OCI-LY1 (cell line): ENCODE measurements around the gene ADSL.
A peak's percentile ranks its signal among the peaks of the same experiment; 100 is the strongest.

Experiments
- H2AFZ ChIP-seq: fragments of 200-600 bp; sonication (generic), shearing (Covaris generic); 2 replicates; pipeline ENCODE4 v1.6.0; 2014; ENCODE audit warnings: antibody characterized with exemption, mild to moderate bottlenecking, low read length
- H3F3A ChIP-seq: fragments of 200-600 bp; sonication (generic), shearing (Covaris generic); 2 replicates; pipeline ENCODE4 v1.6.0; 2014; ENCODE audit warnings: mild to moderate bottlenecking, antibody characterized with exemption, low read length, moderate library complexity; ENCODE audit not compliant: insufficient read depth
- H3K27ac ChIP-seq: fragments of 200-600 bp; sonication (generic); 2 replicates; pipeline ENCODE4 v1.5.1; 2014; ENCODE audit warnings: low read length, mixed run types, mild to moderate bottlenecking, low read depth; ENCODE audit not compliant: poor library complexity, severe bottlenecking
- H3K27me3 ChIP-seq: fragments of 200-600 bp; sonication (generic); 2 replicates; pipeline ENCODE4 v1.6.0; 2014; ENCODE audit warnings: antibody characterized with exemption, mild to moderate bottlenecking, low read length, moderate library complexity; ENCODE audit not compliant: insufficient read depth
- H3K36me3 ChIP-seq: fragments of 200-600 bp; sonication (generic); 2 replicates; pipeline ENCODE4 v1.6.1; 2014; ENCODE audit warnings: mild to moderate bottlenecking, antibody characterized with exemption, low read length, moderate library complexity, mixed read lengths; ENCODE audit not compliant: insufficient read depth
- H3K4me1 ChIP-seq: fragments of 200-600 bp; sonication (generic); 2 replicates; pipeline ENCODE4 v1.5.1; 2014; ENCODE audit warnings: mild to moderate bottlenecking, low read length, moderate library complexity; ENCODE audit not compliant: insufficient read depth, severe bottlenecking
- H3K4me2 ChIP-seq: fragments of 200-600 bp; sonication (generic), shearing (Covaris generic); 2 replicates; pipeline ENCODE4 v1.6.1; 2014; ENCODE audit warnings: low read length
- H3K4me3 ChIP-seq: fragments of 200-600 bp; sonication (generic); 2 replicates; pipeline ENCODE4 v1.5.1; 2014; ENCODE audit warnings: low read length, low read depth, mild to moderate bottlenecking, mixed read lengths; ENCODE audit not compliant: poor library complexity, severe bottlenecking
- H3K79me2 ChIP-seq: fragments of 200-600 bp; shearing (Covaris generic); 2 replicates; pipeline ENCODE4 v1.6.1; 2016; ENCODE audit warnings: mixed run types, low read length, mixed read lengths; ENCODE audit not compliant: insufficient read depth
- H3K9ac ChIP-seq: fragments of 200-600 bp; sonication (generic), shearing (Covaris generic); 2 replicates; pipeline ENCODE4 v1.6.1; 2014; ENCODE audit warnings: mild to moderate bottlenecking, low read length, mixed read lengths
- H3K9me2 ChIP-seq: fragments of 200-600 bp; sonication (generic), shearing (Covaris generic); 2 replicates; pipeline ENCODE4 v1.6.1; 2014; ENCODE audit warnings: low read depth, mild to moderate bottlenecking, low read length, mixed read lengths
- H3K9me3 ChIP-seq: fragments of 200-600 bp; shearing (Covaris generic); 2 replicates; pipeline ENCODE4 v1.6.1; 2014; ENCODE audit warnings: low read length, mixed read lengths
- H4K20me1 ChIP-seq: fragments of 200-600 bp; sonication (generic), shearing (Covaris generic); 2 replicates; pipeline ENCODE4 v1.6.0; 2016; ENCODE audit warnings: mild to moderate bottlenecking, low read length; ENCODE audit not compliant: insufficient read depth
- CTCF ChIP-seq: fragments of 200-600 bp; sonication (generic), shearing (Covaris generic); IDR thresholded peaks from 2 replicates; pipeline ENCODE4 v1.5.1; 2017; ENCODE audit warnings: mild to moderate bottlenecking, antibody characterized with exemption, low read length, moderate library complexity, mixed read lengths
- EZH2 ChIP-seq: fragments of 200-600 bp; sonication (generic), shearing (Covaris generic); IDR thresholded peaks from 2 replicates; pipeline ENCODE4 v1.8.0; 2017; ENCODE audit warnings: borderline replicate concordance, mixed run types, mild to moderate bottlenecking, antibody characterized with exemption, low read length, moderate library complexity, mixed read lengths

The ADSL gene

DNA sequence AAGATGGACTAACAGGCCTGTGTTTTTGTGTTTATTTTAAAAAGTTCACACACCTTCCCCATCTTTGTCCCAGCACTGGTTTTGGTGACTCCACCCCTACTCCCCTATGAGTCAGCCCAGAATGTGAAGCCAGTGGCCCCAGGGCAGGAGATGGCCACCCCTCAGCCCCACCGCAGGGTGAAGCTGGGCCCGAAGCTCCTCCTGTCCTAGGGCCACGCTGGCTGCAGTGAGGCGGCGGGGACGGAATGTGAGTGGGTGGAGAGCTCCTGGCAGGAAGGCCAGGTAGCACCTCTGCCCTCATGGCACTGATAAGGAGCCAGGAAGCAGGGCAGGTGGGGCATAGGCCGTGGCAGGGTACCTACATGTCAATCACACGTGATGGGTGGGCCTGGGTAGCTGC, 64.0 kb downstream of the ADSL start:
- no peaks in the 10 kb centered on the region for H3K27me3 ChIP-seq
- peaks cover 34% of the 10 kb centered on the region for H3K4me1 ChIP-seq
- H3K9me3 ChIP-seq, result no peaks in the 10 kb centered on the region
- H3K79me2 ChIP-seq, result no peaks in the 10 kb centered on the region
- peaks cover 74% of the 10 kb centered on the region for H3K36me3 ChIP-seq
- H2AFZ ChIP-seq, result no peak overlapping the region
- H3K27ac ChIP-seq, result peak overlapping the region; percentile 41
- H3K4me2 ChIP-seq, result no peak overlapping the region
- TF ChIP-seq EZH2 (no peak), CTCF (no peak)
- no peak overlapping the region for H3K9ac ChIP-seq
- H3K9me2 ChIP-seq, result no peaks in the 10 kb centered on the region
- no peaks in the 10 kb centered on the region for H4K20me1 ChIP-seq
- no peak overlapping the region for H3K4me3 ChIP-seq
- H3F3A ChIP-seq, result peaks cover 16% of the 10 kb centered on the region; the same call in 1 of the 2 replicates

DNA sequence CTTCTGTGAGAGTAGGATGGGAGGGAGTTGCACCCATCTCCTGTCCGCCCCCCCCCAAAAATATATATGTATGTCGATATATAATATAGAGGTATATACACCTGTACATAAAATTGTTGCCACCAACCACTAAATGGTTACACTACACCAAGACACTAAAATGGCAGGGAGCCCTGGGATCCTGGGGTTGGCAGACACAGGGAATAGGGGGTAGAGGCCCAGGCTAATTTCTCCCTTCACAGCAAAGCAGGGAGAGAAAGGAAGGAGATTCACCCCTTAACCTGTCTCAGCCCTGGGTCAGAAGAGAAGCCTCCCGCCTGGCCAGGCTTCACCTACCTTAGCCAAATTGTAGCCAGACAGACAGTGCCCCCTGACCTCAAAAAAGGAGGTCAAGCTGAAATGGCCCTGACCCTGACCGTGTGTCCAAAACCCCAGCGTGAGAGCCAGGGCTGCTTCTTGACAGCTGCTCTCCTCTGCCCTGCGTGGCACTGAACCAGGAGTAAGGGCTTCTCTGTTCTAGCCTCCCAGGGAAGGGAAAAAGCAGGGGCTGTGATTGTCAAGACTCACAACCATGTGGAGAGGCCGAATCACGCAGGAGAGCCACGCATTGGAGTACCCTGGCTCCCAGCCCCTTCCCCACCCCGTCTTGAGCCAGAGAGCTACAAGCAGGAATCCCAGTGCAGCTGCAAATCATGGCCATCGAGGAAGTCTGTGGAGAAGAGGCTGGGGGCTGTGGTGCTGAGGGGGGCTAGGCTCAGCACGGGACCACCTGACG, 64.6 kb downstream of the ADSL start:
- Histone ChIP-seq H3K79me2 (no peaks in the 10 kb centered on the region), H2AFZ (no peak overlapping the region), H3F3A (peaks cover 16% of the 10 kb centered on the region; the same call in 1 of the 2 replicates), H3K4me2 (no peak overlapping the region), H3K9ac (no peak overlapping the region), H3K4me3 (no peak overlapping the region), H3K27ac (peak overlapping the region; percentile 100), H4K20me1 (no peaks in the 10 kb centered on the region), H3K9me3 (no peaks in the 10 kb centered on the region), H3K4me1 (peaks cover 40% of the 10 kb centered on the region), H3K9me2 (no peaks in the 10 kb centered on the region), H3K36me3 (peaks cover 69% of the 10 kb centered on the region), H3K27me3 (no peaks in the 10 kb centered on the region)
- TF ChIP-seq CTCF, result no peak
- TF ChIP-seq EZH2, result no peak

GRCh38 chr22:40411506-40411861, 65.2 kb downstream of the ADSL start:
- TF ChIP-seq CTCF (no peak), EZH2 (no peak)
- Histone ChIP-seq H3K9me3 (no peaks in the 10 kb centered on the region), H4K20me1 (no peaks in the 10 kb centered on the region), H3K79me2 (no peaks in the 10 kb centered on the region), H3F3A (peaks cover 16% of the 10 kb centered on the region; the same call in 1 of the 2 replicates), H3K4me1 (peaks cover 46% of the 10 kb centered on the region), H3K27me3 (no peaks in the 10 kb centered on the region), H3K36me3 (peaks cover 69% of the 10 kb centered on the region), H3K27ac (peak overlapping the region; percentile 100), H3K4me2 (no peak overlapping the region), H3K9ac (no peak overlapping the region), H3K4me3 (no peak overlapping the region), H3K9me2 (no peaks in the 10 kb centered on the region), H2AFZ (no peak overlapping the region)
